ENCODE data around the gene DLST.

- TF ChIP-seq RBAK (tag by site-specific recombination; IDR thresholded peaks at IDR 0.05) (no peak), ZBTB49 (tag by site-specific recombination; IDR thresholded peaks at IDR 0.05; ENCODE audit: low read depth) (no peak), ELK4 (IDR thresholded peaks at IDR 0.05; ENCODE audit: borderline replicate concordance, low read depth, low read length) (no peak), REST (tag by site-specific recombination; IDR thresholded peaks at IDR 0.05) (no peak), ZFP41 (tag by site-specific recombination; IDR thresholded peaks at IDR 0.05; ENCODE audit: borderline replicate concordance) (no peak), ZNF350 (tag by site-specific recombination; IDR thresholded peaks at IDR 0.05) (no peak), ZNF777 (tag by site-specific recombination; IDR thresholded peaks at IDR 0.05; ENCODE audit: borderline replicate concordance) (no peak), PBX3 (CRISPR knock-in tag; IDR thresholded peaks at IDR 0.05) (no peak), KLF7 (tag by site-specific recombination; IDR thresholded peaks at IDR 0.05; ENCODE audit: borderline replicate concordance) (no peak), ZNF501 (tag by site-specific recombination; IDR thresholded peaks at IDR 0.05) (no peak)
- TF ChIP-seq, protein P1, sequence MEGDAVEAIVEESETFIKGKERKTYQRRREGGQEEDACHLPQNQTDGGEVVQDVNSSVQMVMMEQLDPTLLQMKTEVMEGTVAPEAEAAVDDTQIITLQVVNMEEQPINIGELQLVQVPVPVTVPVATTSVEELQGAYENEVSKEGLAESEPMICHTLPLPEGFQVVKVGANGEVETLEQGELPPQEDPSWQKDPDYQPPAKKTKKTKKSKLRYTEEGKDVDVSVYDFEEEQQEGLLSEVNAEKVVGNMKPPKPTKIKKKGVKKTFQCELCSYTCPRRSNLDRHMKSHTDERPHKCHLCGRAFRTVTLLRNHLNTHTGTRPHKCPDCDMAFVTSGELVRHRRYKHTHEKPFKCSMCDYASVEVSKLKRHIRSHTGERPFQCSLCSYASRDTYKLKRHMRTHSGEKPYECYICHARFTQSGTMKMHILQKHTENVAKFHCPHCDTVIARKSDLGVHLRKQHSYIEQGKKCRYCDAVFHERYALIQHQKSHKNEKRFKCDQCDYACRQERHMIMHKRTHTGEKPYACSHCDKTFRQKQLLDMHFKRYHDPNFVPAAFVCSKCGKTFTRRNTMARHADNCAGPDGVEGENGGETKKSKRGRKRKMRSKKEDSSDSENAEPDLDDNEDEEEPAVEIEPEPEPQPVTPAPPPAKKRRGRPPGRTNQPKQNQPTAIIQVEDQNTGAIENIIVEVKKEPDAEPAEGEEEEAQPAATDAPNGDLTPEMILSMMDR (tag by site-specific recombination; IDR thresholded peaks at IDR 0.05): no peak
- TF ChIP-seq, protein P2, sequence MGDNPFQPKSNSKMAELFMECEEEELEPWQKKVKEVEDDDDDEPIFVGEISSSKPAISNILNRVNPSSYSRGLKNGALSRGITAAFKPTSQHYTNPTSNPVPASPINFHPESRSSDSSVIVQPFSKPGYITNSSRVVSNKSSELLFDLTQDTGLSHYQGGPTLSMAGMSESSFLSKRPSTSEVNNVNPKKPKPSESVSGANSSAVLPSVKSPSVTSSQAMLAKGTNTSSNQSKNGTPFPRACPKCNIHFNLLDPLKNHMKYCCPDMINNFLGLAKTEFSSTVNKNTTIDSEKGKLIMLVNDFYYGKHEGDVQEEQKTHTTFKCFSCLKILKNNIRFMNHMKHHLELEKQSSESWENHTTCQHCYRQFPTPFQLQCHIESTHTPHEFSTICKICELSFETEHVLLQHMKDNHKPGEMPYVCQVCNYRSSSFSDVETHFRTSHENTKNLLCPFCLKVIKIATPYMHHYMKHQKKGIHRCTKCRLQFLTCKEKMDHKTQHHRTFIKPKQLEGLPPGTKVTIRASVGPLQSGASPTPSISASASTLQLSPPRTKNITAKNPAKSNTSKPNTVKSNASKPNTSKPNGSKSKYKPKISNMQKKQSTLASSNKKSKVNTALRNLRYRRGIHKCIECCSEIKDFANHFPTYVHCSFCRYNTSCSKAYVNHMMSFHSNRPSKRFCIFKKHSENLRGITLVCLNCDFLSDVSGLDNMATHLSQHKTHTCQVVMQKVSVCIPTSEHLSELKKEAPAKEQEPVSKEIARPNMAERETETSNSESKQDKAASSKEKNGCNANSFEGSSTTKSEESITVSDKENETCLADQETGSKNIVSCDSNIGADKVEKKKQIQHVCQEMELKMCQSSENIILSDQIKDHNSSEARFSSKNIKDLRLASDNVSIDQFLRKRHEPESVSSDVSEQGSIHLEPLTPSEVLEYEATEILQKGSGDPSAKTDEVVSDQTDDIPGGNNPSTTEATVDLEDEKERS (tag by site-specific recombination; IDR thresholded peaks at IDR 0.05): no peak
Measured at GRCh38 chr14:74918380-74918779, 36.7 kb downstream of the DLST start.
